ENCODE measurements around the gene SYT3.

The SYT3 gene

DNA sequence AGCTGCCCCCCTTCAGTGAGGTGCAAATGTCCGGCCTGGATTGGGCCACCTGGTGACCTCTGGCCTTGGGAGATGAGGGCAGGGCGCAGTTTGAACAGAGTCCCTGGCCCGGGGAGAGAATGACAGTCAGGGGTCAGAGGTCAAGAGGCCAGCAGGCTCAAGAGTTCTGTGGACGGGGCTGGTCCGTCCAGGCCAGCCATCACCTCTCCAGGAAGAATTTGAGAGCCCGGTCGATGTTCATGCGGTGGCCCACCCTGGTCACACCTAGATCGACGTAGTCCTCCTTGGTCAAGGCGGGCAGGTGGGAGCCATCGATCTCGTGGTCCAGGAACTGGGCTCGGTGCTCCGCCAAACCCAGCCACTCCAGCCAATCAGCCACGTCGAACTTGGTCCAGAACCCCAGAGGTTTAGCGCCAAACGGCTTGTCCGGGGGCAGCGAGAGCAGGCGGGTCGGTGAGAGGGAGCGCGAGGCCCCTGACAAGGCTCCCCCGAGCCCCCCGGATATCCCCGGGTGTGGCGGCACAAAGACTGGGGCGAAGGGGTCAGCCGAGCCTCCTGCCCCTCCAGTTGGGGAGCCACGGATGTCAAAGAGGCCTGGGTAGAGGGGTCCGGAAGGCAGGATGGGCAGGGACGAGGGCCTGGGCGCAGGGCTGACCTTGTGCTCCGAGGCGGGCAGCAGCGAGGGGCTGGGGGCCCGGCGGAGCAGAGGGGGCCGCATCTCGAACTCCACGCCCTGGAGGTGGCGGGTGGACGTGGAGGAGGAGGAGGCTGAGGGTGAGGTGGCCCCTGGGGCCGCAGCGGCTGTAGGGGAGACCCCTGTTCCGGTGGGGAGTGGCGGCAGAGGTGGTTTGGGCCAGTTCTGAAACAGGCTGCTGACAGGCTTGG lies 22.3 kb upstream of the SYT3 start:
- no peak for DNase-seq

GRCh38 chr19:50661023-50661422 lies 21.3 kb upstream of the SYT3 start:
- DNase-seq, result no peak

DNA sequence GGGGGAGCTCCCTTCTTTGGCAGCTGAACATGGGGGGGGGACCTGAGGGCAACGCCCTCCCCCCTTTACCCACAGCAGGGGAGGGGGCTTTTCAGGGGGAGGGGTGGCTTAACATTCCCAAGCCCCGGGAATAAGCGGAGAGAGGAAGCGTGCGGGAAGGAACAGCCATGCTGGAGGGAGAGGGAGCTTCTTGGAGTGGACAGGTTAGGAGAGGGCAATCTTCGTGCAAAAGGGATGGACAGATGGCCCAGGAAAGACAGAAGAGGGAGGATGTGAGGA lies 20.3 kb upstream of the SYT3 start:
- DNase-seq, result no peak

- no peak for DNase-seq
Observed at GRCh38 chr19:50659318-50660087, 19.8 kb upstream of the SYT3 start.

- DNase-seq, result no peak
Observed at GRCh38 chr19:50658441-50659317, 19.0 kb upstream of the SYT3 start.

- DNase-seq, result peak; percentile 93
Observed at GRCh38 chr19:50657712-50658440, 18.2 kb upstream of the SYT3 start.

- DNase-seq, result no peak
Observed at GRCh38 chr19:50657222-50657669, 17.6 kb upstream of the SYT3 start.

GRCh38 chr19:50654882-50655281 lies 15.2 kb upstream of the SYT3 start:
- no peak for DNase-seq

GRCh38 chr19:50652722-50653121 lies 13.0 kb upstream of the SYT3 start:
- DNase-seq, result no peak

- no peak for DNase-seq
Observed at GRCh38 chr19:50651174-50651573, 11.5 kb upstream of the SYT3 start.

GRCh38 chr19:50649433-50650391 lies 10.0 kb upstream of the SYT3 start, which contains the start of gene C19orf81:
C19orf81 (plus strand) TSS chr19:50649445; CDS start chr19:50649445, 0 bp downstream.
- no peak for DNase-seq

GRCh38 chr19:50648659-50649058 lies 9.0 kb upstream of the SYT3 start:
- DNase-seq, result no peak

- DNase-seq, result no peak
Observed at GRCh38 chr19:50647879-50648615, 8.4 kb upstream of the SYT3 start.

GRCh38 chr19:50646074-50646807 lies 6.6 kb upstream of the SYT3 start:
- DNase-seq, result no peak

GRCh38 chr19:50645107-50645506 lies 5.4 kb upstream of the SYT3 start:
- no peak for DNase-seq

- DNase-seq, result no peak
Observed at GRCh38 chr19:50644315-50644915, 4.7 kb upstream of the SYT3 start.

DNA sequence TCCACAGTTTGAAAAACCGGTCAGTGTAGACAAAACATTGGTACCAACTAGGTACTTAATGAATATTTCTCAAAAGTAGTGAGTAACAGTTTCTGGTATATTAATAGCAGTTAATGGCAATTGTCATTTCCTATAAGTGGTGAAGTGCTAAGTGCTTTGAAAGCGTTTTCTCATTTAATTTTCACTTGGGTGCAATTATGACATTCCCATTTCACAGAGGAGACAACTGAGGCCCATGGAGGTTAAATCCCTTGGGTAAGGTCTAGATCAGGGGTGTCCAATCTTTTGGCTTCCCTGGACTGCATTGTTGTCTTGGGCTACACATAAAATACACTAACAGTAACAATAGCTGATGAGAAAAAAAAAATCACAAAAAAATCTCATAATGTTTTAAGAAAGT lies 687 bp upstream of the SYT3 start:
- no peak for DNase-seq

GRCh38 chr19:50638600-50638999 lies 1.1 kb downstream of the SYT3 start:
- DNase-seq, result no peak
